ENCODE measurements around the gene EYS. TPM values are rescaled to one million over a fixed set of nuclear protein-coding genes. Genes with fewer than 3 reads are reported as not detected.

The EYS gene
- total and polyA plus RNA-seq, 2 of the 8 experiments (the other 6 are each of a cell fraction or from before 2014, with no cell fraction given), result 0.05 to 0.13 TPM

DNA sequence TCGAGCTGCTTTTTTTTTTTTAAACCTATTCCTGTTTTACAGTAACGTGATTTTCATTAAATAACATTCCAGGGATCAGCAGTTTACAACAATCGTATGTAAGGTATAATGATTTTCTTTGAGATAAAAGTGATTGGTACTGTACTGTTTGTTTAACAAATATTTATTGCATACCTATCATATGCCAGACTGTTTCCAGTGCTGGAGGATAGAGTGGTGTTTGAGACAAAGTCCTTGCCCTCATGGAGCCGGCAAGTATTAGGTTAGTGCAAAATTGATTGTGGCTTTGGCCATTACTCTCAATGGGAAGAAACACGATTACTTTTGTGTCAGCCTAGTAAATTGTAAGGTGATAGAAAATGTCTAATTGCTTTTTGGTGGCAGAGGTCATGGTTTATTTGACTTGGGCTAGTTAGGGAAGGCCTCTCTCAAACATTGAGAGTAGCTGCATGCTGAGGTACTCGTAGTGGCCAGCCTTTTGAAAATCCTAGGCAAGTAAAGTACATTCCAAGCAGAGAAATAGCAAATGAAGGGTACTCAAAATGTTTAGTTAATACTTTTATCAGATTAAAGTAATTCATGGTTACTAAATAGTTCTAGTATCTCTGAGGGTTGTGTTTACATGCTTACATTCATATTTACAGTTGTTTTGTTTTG lies 2035.8 kb downstream of the EYS start (continued):
- TF ChIP-seq E2F6 (IDR thresholded peaks at IDR 0.05) (no peak), EZH2 (IDR thresholded peaks at IDR 0.05; ENCODE audit: low read depth, low read length, severe bottlenecking) (no peak), CBX5 (IDR thresholded peaks at IDR 0.05; ENCODE audit: low read depth, low read length) (no peak), EP300 (IDR thresholded peaks at IDR 0.05; ENCODE audit: borderline replicate concordance in 1 of 2, low read depth in 2 of 2, low read length in 2 of 2) (no peak), RFX5 (IDR thresholded peaks at IDR 0.05; ENCODE audit: borderline replicate concordance, low read depth, low read length) (no peak), TCF12 (IDR thresholded peaks at IDR 0.05; ENCODE audit: low read depth, low read length) (no peak), KDM4A (IDR thresholded peaks at IDR 0.05; ENCODE audit: low read depth, low read length, severe bottlenecking) (no peak), SIN3A (conservative IDR thresholded peaks at IDR 0.05 in 1 of 2, IDR thresholded peaks at IDR 0.05 in 1 of 2; ENCODE audit: low read depth in 1 of 2, low read length in 2 of 2) (no peak), ASH2L (IDR thresholded peaks at IDR 0.05; ENCODE audit: low read length) (no peak), CREB1 (IDR thresholded peaks at IDR 0.05) (no peak), CTBP2 (IDR thresholded peaks at IDR 0.05; ENCODE audit: borderline replicate concordance, insufficient read depth, insufficient read length, low read length) (no peak), SAP30 (IDR thresholded peaks at IDR 0.05; ENCODE audit: insufficient read depth, insufficient replicate concordance, low read length) (no peak), BACH1 (IDR thresholded peaks at IDR 0.05; ENCODE audit: low read length) (no peak)

Measured in H1 (cell line).